ENCODE data around the gene EVA1A. TPM values are rescaled to one million over a fixed set of nuclear protein-coding genes. Genes with fewer than 3 reads are reported as not detected.
"Not testable (repeated sequence)": the region's sequence is repeated elsewhere in the genome, so short reads cannot be mapped to it uniquely, and the experiment has no call there.

EVA1A gene
- total RNA-seq, 4 donors from 2014 or later: not detected

GRCh38 chr2:75483878-75484277 is 76.9 kb downstream of the EVA1A start:
- in situ Hi-C loops (cut with MboI; ENCODE audit: low pct_ligation_motif_present in 1 of 4, low pct_unique_long_range_greater_than_20kb in 1 of 4, low sequenced_read_pairs in 3 of 4) (no loop called here), intact Hi-C loops (cut with DNase I; ENCODE audit: low total_unique reads) (no loop called here)
- no peak overlapping the region for H3K27ac ChIP-seq
- H3K9me3 ChIP-seq: no peaks in the 10 kb centered on the region
- WGBS, 2 donors (ENCODE audit: low coverage in 1 of 2): 80 to 85% methylated on average over 4 to 6 of the region's 6 CpGs
- H3K36me3 ChIP-seq: no peaks in the 10 kb centered on the region
- TF ChIP-seq POLR2AphosphoS5 (IDR thresholded peaks at IDR 0.05) (no peak), POLR2A (IDR thresholded peaks at IDR 0.05) (no peak), CTCF (IDR thresholded peaks at IDR 0.05) (no peak), EP300 (IDR thresholded peaks at IDR 0.05; ENCODE audit: low read depth) (no peak)
- H3K4me1 ChIP-seq: no peaks in the 10 kb centered on the region
- H3K4me3 ChIP-seq: no peak overlapping the region
- no peak for DNase-seq
- H3K27me3 ChIP-seq: no peaks in the 10 kb centered on the region

- intact Hi-C loops (cut with DNase I; ENCODE audit: low total_unique reads) (no loop called here), in situ Hi-C loops (cut with MboI; ENCODE audit: low pct_ligation_motif_present in 1 of 4, low pct_unique_long_range_greater_than_20kb in 1 of 4, low sequenced_read_pairs in 3 of 4) (no loop called here)
- no peak for DNase-seq
- H3K4me3 ChIP-seq: no peak overlapping the region
- no peaks in the 10 kb centered on the region for H3K9me3 ChIP-seq
- H3K36me3 ChIP-seq: no peaks in the 10 kb centered on the region
- no peaks in the 10 kb centered on the region for H3K27me3 ChIP-seq
- H3K4me1 ChIP-seq: no peaks in the 10 kb centered on the region
- H3K27ac ChIP-seq: no peak overlapping the region
- TF ChIP-seq POLR2A (IDR thresholded peaks at IDR 0.05) (no peak), CTCF (IDR thresholded peaks at IDR 0.05) (no peak), EP300 (IDR thresholded peaks at IDR 0.05; ENCODE audit: low read depth) (no peak), POLR2AphosphoS5 (IDR thresholded peaks at IDR 0.05) (no peak)
Observed at GRCh38 chr2:75482398-75482797, 78.3 kb downstream of the EVA1A start.

GRCh38 chr2:75480971-75481836 is 79.5 kb downstream of the EVA1A start:
- H3K36me3 ChIP-seq: no peaks in the 10 kb centered on the region
- H3K9me3 ChIP-seq: no peaks in the 10 kb centered on the region
- no peak overlapping the region for H3K4me3 ChIP-seq
- H3K27me3 ChIP-seq: no peaks in the 10 kb centered on the region
- no peak overlapping the region for H3K27ac ChIP-seq
- no peak for DNase-seq
- in situ Hi-C loops (cut with MboI; ENCODE audit: low pct_ligation_motif_present in 1 of 4, low pct_unique_long_range_greater_than_20kb in 1 of 4, low sequenced_read_pairs in 3 of 4) (no loop called here), intact Hi-C loops (cut with DNase I; ENCODE audit: low total_unique reads) (no loop called here)
- no peaks in the 10 kb centered on the region for H3K4me1 ChIP-seq
- WGBS, 2 donors (ENCODE audit: low coverage in 1 of 2): 33 to 56% methylated on average over 3 to 6 of the region's 6 CpGs
- TF ChIP-seq POLR2A (IDR thresholded peaks at IDR 0.05) (no peak), POLR2AphosphoS5 (IDR thresholded peaks at IDR 0.05) (no peak), EP300 (IDR thresholded peaks at IDR 0.05; ENCODE audit: low read depth) (no peak), CTCF (IDR thresholded peaks at IDR 0.05) (no peak)

GRCh38 chr2:75477696-75478095 is 83.0 kb downstream of the EVA1A start:
- H3K4me3 ChIP-seq; intact Hi-C loops (cut with DNase I; ENCODE audit: low total_unique reads); H3K27me3 ChIP-seq; in situ Hi-C loops (cut with MboI; ENCODE audit: low pct_ligation_motif_present in 1 of 4, low pct_unique_long_range_greater_than_20kb in 1 of 4, low sequenced_read_pairs in 3 of 4); H3K36me3 ChIP-seq; H3K4me1 ChIP-seq; H3K27ac ChIP-seq; H3K9me3 ChIP-seq; DNase-seq: not testable (repeated sequence)
- WGBS, 2 donors (ENCODE audit: low coverage in 1 of 2): 88% methylated on average over 1 of the region's 1 CpG; no CpG with 5 or more reads in 1 of the 2 donors

- H3K27ac ChIP-seq: no peak overlapping the region
- in situ Hi-C loops (cut with MboI; ENCODE audit: low pct_ligation_motif_present in 1 of 4, low pct_unique_long_range_greater_than_20kb in 1 of 4, low sequenced_read_pairs in 3 of 4) (no loop called here), intact Hi-C loops (cut with DNase I; ENCODE audit: low total_unique reads) (no loop called here)
- H3K36me3 ChIP-seq: no peaks in the 10 kb centered on the region
- no peaks in the 10 kb centered on the region for H3K27me3 ChIP-seq
- H3K9me3 ChIP-seq: no peaks in the 10 kb centered on the region
- no peak overlapping the region for H3K4me3 ChIP-seq
- no peaks in the 10 kb centered on the region for H3K4me1 ChIP-seq
- no peak for DNase-seq
- WGBS, 2 donors (ENCODE audit: low coverage in 1 of 2): 0 to 29% methylated on average over 2 of the region's 2 CpGs
- no peak for TF ChIP-seq EP300 (IDR thresholded peaks at IDR 0.05; ENCODE audit: low read depth)
Observed at GRCh38 chr2:75476761-75477160, 84.0 kb downstream of the EVA1A start.

Measured in transverse colon (tissue), 4 donors.